Activated T-cell treated with anti-CD3 and anti-CD28 coated beads, Interleukin-2, amount 50 U/mL, for 72 hours (primary cell): ENCODE results near the gene EMB. TPM values are rescaled to one million over a fixed set of nuclear protein-coding genes. Genes with fewer than 3 reads are reported as not detected.
"Not testable (repeated sequence)": the region's sequence is repeated elsewhere in the genome, so short reads cannot be mapped to it uniquely, and the experiment has no call there.

Source experiments
- ATAC-seq, 2 donors: fragments of 150-1000 bp; cut with Tn5 transposase; replicated peaks in 1 of 2; 2 replicates each; pipeline ENCODE4 v1.10.0; 2021; ENCODE audit warnings: moderate library complexity in 2 of 2, mild to moderate bottlenecking in 1 of 2
- DNase-seq, 2 donors: peaks; one replicate each; pipeline ENCODE4 v3.0.0; 2021 to 2022; ENCODE audit warnings: mixed read lengths in 1 of 2
- H3K27ac Mint-ChIP-seq: one replicate; pipeline ENCODE4 v1.8.0; 2022; ENCODE audit warnings: mild to moderate bottlenecking, moderate library complexity, mixed read lengths
- H3K27me3 Mint-ChIP-seq: one replicate; pipeline ENCODE4 v1.8.0; 2022; ENCODE audit warnings: low read depth, mixed read lengths
- H3K36me3 Mint-ChIP-seq, 2 donors: one replicate each; pipeline ENCODE4 v1.8.0; 2022; ENCODE audit warnings: mixed read lengths in 2 of 2, mild to moderate bottlenecking in 1 of 2; ENCODE audit not compliant: insufficient read depth in 2 of 2
- H3K4me1 Mint-ChIP-seq: one replicate; pipeline ENCODE4 v1.8.0; 2022; ENCODE audit warnings: low read depth, mixed read lengths
- H3K4me3 Mint-ChIP-seq, 2 donors: one replicate each; pipeline ENCODE4 v1.8.0; 2022; ENCODE audit warnings: mild to moderate bottlenecking in 2 of 2, mixed read lengths in 2 of 2, moderate library complexity in 2 of 2
- H3K9me3 Mint-ChIP-seq, 2 donors: one replicate each; pipeline ENCODE4 v1.8.0; 2022; ENCODE audit warnings: mixed read lengths in 2 of 2
- total RNA-seq, 2 donors: library from RNA; stranded (reverse); gene quantifications; one replicate each; pipeline ENCODE4 v1.2.3, GENCODE V29; 2022

The EMB gene
- total RNA-seq, 2 donors from 2014 or later = 68.0 to 94.6 TPM

- peak overlapping the region; percentile 16 for H3K27ac Mint-ChIP-seq
- not testable (repeated sequence) for H3K36me3 Mint-ChIP-seq, DNase-seq, H3K9me3 Mint-ChIP-seq, ATAC-seq, H3K27me3 Mint-ChIP-seq
- peak overlapping the region; percentile 36 to 67 for H3K4me3 Mint-ChIP-seq
- peaks cover 65% of the 10 kb centered on the region for H3K4me1 Mint-ChIP-seq
Measured at GRCh38 chr5:50442559-50443539, 1.8 kb upstream of the EMB start.

GRCh38 chr5:50441493-50441955 is 436 bp upstream of the EMB start:
- Mint-ChIP-seq H3K4me1 (peaks cover 63% of the 10 kb centered on the region), H3K36me3 (peaks cover 0 to 4% of the 10 kb centered on the region in 2 donors), H3K27me3 (no peaks in the 10 kb centered on the region), H3K4me3 (peak overlapping the region; percentile 89 to 98), H3K9me3 (peaks cover 0 to 3% of the 10 kb centered on the region in 2 donors), H3K27ac (peak overlapping the region; percentile 97)
- ATAC-seq (peak; percentile 3 to 6), DNase-seq (no peak)

- peak overlapping the region; percentile 89 to 98 for H3K4me3 Mint-ChIP-seq
- ATAC-seq (no peak), DNase-seq (no peak)
- H3K36me3 Mint-ChIP-seq = peaks cover 0 to 4% of the 10 kb centered on the region in 2 donors
- peaks cover 65% of the 10 kb centered on the region for H3K4me1 Mint-ChIP-seq
- peak overlapping the region; percentile 97 for H3K27ac Mint-ChIP-seq
- no peaks in the 10 kb centered on the region for H3K9me3 Mint-ChIP-seq
- H3K27me3 Mint-ChIP-seq = no peaks in the 10 kb centered on the region
Measured at GRCh38 chr5:50439221-50439620, 1.9 kb downstream of the EMB start.

DNA sequence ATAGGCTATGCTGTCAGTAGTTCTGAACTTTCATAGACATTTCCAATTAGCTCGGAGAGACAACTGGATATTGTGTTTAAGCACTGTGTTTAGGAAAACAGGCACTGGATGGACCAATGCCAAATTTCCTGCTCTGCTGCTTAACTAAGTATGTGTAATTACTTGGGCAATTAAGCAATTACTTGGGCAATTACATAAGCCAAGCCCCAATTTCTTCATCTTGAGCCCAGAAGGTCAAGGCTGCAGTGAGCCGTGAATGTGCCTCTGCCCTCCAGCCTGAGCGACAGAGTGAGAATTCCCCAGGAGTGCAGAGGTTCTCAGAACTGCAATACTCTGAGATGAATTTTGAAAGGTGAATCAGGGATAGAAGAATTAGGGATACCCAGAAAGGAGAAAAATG is 3.0 kb downstream of the EMB start:
- not testable (repeated sequence) for H3K9me3 Mint-ChIP-seq, H3K36me3 Mint-ChIP-seq, ATAC-seq, DNase-seq, H3K27me3 Mint-ChIP-seq
- H3K27ac Mint-ChIP-seq = peak overlapping the region; percentile 19
- peaks cover 72% of the 10 kb centered on the region for H3K4me1 Mint-ChIP-seq
- peak overlapping the region; percentile 89 to 98 for H3K4me3 Mint-ChIP-seq

GRCh38 chr5:50435168-50435567 is 5.9 kb downstream of the EMB start:
- peaks cover 0 to 4% of the 10 kb centered on the region in 2 donors for H3K36me3 Mint-ChIP-seq
- H3K4me3 Mint-ChIP-seq = peak overlapping the region; percentile 58 to 90
- H3K4me1 Mint-ChIP-seq = peaks cover 76% of the 10 kb centered on the region
- peak; percentile 96 for ATAC-seq
- peak; percentile 22 to 39 for DNase-seq
- H3K27ac Mint-ChIP-seq = peak overlapping the region; percentile 96
- H3K27me3 Mint-ChIP-seq = no peaks in the 10 kb centered on the region
- no peaks in the 10 kb centered on the region for H3K9me3 Mint-ChIP-seq

DNA sequence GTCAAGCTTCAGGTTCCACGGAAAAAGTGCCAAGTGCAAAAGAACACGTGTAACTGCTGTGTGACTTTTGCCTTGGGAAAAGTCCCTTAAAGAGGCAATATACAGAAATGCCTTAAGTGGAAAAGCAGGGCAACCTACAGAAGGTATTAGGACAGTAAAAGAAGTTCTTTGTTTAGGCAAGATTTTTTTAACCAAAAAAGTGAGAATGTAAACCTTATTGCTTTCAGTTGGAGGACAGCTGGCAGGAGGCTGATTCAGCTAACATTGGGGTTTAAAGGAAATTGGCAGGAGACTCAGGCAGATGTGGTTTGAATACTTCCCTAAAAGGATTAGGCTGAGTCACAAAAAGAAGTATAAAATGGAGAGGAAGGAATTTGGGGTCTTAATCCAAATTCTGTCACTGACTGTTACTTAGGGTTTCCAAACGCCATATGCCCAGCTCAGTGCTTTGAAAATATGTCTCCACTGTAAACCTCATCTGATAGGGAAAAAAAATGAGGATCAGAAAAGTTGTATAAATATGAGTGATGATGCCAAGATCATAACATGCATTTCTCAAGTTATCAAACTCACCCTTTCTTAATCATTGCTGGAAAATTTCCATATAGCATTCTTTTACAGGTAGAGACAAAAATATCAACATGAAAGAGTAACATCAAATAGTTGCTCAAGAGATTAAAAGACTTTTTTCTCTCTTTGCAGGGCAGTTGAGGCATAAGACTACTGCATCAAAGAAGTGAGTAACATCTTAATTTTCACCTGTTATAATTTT is 9.8 kb downstream of the EMB start:
- H3K27me3 Mint-ChIP-seq, DNase-seq, H3K36me3 Mint-ChIP-seq, ATAC-seq, H3K9me3 Mint-ChIP-seq: not testable (repeated sequence)
- Mint-ChIP-seq H3K4me1 (peaks cover 72% of the 10 kb centered on the region), H3K4me3 (peak overlapping the region in 1 of 2 donors; percentile 59), H3K27ac (peak overlapping the region; percentile 48)

DNA sequence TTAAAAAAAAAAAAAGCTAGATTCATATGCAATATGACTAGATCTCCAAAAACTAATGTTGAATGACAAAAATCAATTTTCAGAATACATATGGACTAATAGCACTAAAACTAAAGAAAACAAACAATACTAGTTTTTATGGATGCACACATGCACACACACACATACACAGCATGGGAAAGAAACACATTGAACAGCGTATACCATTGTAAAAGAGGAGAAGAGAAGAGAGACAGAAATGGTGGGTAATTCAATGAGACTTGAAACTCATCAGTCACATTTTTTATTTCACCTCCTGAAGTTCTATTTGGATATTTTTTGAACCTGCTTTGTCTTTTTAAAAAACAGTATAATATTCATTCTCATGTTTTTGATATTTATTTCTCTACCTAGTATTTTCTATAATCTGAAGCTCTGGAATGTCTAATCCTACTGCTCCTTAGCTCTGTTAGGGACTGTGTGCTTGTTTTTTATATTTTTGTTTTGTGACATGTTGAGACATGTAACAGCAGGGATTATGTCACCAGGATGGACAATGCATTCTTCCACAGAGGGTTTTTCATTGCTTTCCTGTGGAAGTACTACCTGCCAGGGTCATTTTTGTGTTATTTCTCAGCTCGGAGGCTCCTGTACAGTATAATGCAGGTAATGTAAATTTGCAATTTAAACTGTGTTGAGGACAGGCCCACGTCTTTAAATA is 17.8 kb downstream of the EMB start:
- H3K4me3 Mint-ChIP-seq, H3K9me3 Mint-ChIP-seq, H3K27me3 Mint-ChIP-seq, ATAC-seq, DNase-seq: not testable (repeated sequence)
- peaks cover 33% of the 10 kb centered on the region for H3K4me1 Mint-ChIP-seq
- peak overlapping the region; percentile 80 for H3K27ac Mint-ChIP-seq
- H3K36me3 Mint-ChIP-seq = peaks cover 9 to 31% of the 10 kb centered on the region in 2 donors

GRCh38 chr5:50421184-50421950 is 19.7 kb downstream of the EMB start:
- peaks cover 44% of the 10 kb centered on the region for H3K4me1 Mint-ChIP-seq
- ATAC-seq, DNase-seq, H3K4me3 Mint-ChIP-seq, H3K27me3 Mint-ChIP-seq, H3K9me3 Mint-ChIP-seq: not testable (repeated sequence)
- peaks cover 6 to 25% of the 10 kb centered on the region in 2 donors for H3K36me3 Mint-ChIP-seq
- peak overlapping the region; percentile 58 for H3K27ac Mint-ChIP-seq

GRCh38 chr5:50420343-50420935 is 20.6 kb downstream of the EMB start:
- Mint-ChIP-seq H3K4me3 (no peak overlapping the region), H3K27ac (peak overlapping the region; percentile 58), H3K9me3 (peaks cover 4% of the 10 kb centered on the region in 2 donors), H3K4me1 (peaks cover 50% of the 10 kb centered on the region), H3K27me3 (no peaks in the 10 kb centered on the region), H3K36me3 (peaks cover 6 to 23% of the 10 kb centered on the region in 2 donors)
- DNase-seq (no peak), ATAC-seq (no peak)

DNA sequence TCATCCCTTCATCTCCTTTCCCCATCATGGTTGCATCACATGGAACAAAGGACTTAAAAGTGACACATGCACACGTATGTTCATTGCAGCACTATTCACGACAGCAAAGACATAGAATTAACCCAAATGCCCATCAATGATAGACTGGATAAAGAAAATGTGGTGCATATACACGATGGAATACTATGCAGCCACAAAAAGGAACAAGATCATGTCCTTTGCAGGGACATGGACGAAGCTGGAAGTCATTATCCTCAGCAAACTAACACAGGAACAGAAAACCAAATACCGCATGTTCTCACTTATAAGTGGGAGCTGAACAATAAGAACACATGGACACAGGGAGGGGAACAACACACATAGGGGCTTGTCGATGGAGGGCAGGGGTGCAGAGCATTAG is 21.4 kb downstream of the EMB start:
- Mint-ChIP-seq H3K36me3 (peaks cover 6 to 20% of the 10 kb centered on the region in 2 donors), H3K4me1 (peaks cover 57% of the 10 kb centered on the region)
- not testable (repeated sequence) for H3K27ac Mint-ChIP-seq, DNase-seq, H3K27me3 Mint-ChIP-seq, H3K9me3 Mint-ChIP-seq, ATAC-seq, H3K4me3 Mint-ChIP-seq

DNA sequence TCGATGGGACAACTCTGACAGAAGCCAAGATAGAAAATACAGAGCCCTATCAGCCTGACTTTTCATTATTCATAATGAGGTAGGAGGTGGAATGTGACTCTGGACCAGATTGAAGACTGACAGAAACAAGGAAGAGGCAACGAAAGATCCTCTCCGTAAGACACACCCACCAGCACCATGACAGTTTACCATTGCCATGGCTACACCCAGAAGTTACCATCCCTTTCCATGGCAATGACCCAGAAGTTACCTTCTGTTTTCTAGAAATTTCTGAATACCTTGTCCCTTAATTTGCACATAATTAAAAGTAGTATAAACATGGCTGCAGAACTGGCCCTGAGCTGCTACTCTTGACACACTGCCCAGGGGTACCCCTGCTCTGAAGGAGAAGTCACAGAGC is 24.5 kb downstream of the EMB start:
- Mint-ChIP-seq H3K27ac (peak overlapping the region; percentile 87), H3K36me3 (peaks cover 5 to 16% of the 10 kb centered on the region in 2 donors), H3K4me1 (peaks cover 75% of the 10 kb centered on the region), H3K4me3 (peak overlapping the region; percentile 17 to 71)
- not testable (repeated sequence) for DNase-seq, H3K27me3 Mint-ChIP-seq, H3K9me3 Mint-ChIP-seq
- ATAC-seq = peak in 1 of 2 donors; percentile 32
